ENCODE measurements around the gene ATG13.

ATG13 gene

GRCh38 chr11:46617134-46617971 lies at the start of gene ATG13, which contains the start of gene HARBI1:
ATG13 (plus strand) TSS chr11:46617553; CDS start chr11:46644292, 26,739 bp downstream.
HARBI1 (minus strand) TSS chr11:46617227; CDS start chr11:46616237, 990 bp downstream.
- H3K36me3 ChIP-seq (ENCODE audit: control insufficient read depth, insufficient read depth, low read length): no peaks in the 10 kb centered on the region
- no peaks in the 10 kb centered on the region for H3K4me1 ChIP-seq
- H3K4me3 ChIP-seq (ENCODE audit: low read depth, low read length): peak within 1 kb of the TSS; percentile 88
- H3K27me3 ChIP-seq (ENCODE audit: control insufficient read depth, insufficient read depth, low read length): no peaks in the 10 kb centered on the region
- H3K9me3 ChIP-seq (ENCODE audit: control insufficient read depth, low read length): no peaks in the 10 kb centered on the region
- peak within 1 kb of the TSS; percentile 77 for H3K9ac ChIP-seq
- H2AFZ ChIP-seq: peak within 1 kb of the TSS; percentile 95
- TF ChIP-seq CTCF (IDR thresholded peaks at IDR 0.05): peak; percentile 63
- H3K4me2 ChIP-seq (ENCODE audit: low read length): peak within 1 kb of the TSS; percentile 78
- H3K27ac ChIP-seq: peak within 1 kb of the TSS; percentile 97
- peaks cover 11% of the 10 kb centered on the region for H3K79me2 ChIP-seq

- H3K4me3 ChIP-seq (ENCODE audit: low read depth, low read length): no peak overlapping the region
- H2AFZ ChIP-seq: no peak overlapping the region
- H3K36me3 ChIP-seq (ENCODE audit: control insufficient read depth, insufficient read depth, low read length): no peaks in the 10 kb centered on the region
- no peak overlapping the region for H3K9ac ChIP-seq
- no peaks in the 10 kb centered on the region for H3K27me3 ChIP-seq (ENCODE audit: control insufficient read depth, insufficient read depth, low read length)
- no peak overlapping the region for H3K27ac ChIP-seq
- no peak overlapping the region for H3K4me2 ChIP-seq (ENCODE audit: low read length)
- no peaks in the 10 kb centered on the region for H3K9me3 ChIP-seq (ENCODE audit: control insufficient read depth, low read length)
- peaks cover 2% of the 10 kb centered on the region for H3K4me1 ChIP-seq
- no peak for TF ChIP-seq CTCF (IDR thresholded peaks at IDR 0.05)
- H3K79me2 ChIP-seq: peaks cover 40% of the 10 kb centered on the region
Observed at GRCh38 chr11:46570790-46571398, 46.5 kb upstream of the ATG13 start.

GRCh38 chr11:46574656-46575055 lies 42.7 kb upstream of the ATG13 start:
- no peaks in the 10 kb centered on the region for H3K36me3 ChIP-seq (ENCODE audit: control insufficient read depth, insufficient read depth, low read length)
- H3K9ac ChIP-seq: no peak overlapping the region
- H3K79me2 ChIP-seq: peaks cover 36% of the 10 kb centered on the region
- peaks cover 2% of the 10 kb centered on the region for H3K4me1 ChIP-seq
- no peak overlapping the region for H3K4me3 ChIP-seq (ENCODE audit: low read depth, low read length)
- TF ChIP-seq CTCF (IDR thresholded peaks at IDR 0.05): no peak
- no peak overlapping the region for H3K27ac ChIP-seq
- no peak overlapping the region for H3K4me2 ChIP-seq (ENCODE audit: low read length)
- no peaks in the 10 kb centered on the region for H3K9me3 ChIP-seq (ENCODE audit: control insufficient read depth, low read length)
- H3K27me3 ChIP-seq (ENCODE audit: control insufficient read depth, insufficient read depth, low read length): no peaks in the 10 kb centered on the region
- H2AFZ ChIP-seq: no peak overlapping the region

- Histone ChIP-seq H3K36me3 (ENCODE audit: control insufficient read depth, insufficient read depth, low read length) (no peaks in the 10 kb centered on the region), H3K27ac (no peak overlapping the region), H3K9me3 (ENCODE audit: control insufficient read depth, low read length) (no peaks in the 10 kb centered on the region), H2AFZ (no peak overlapping the region), H3K4me2 (ENCODE audit: low read length) (no peak overlapping the region), H3K27me3 (ENCODE audit: control insufficient read depth, insufficient read depth, low read length) (no peaks in the 10 kb centered on the region), H3K4me1 (peaks cover 2% of the 10 kb centered on the region), H3K4me3 (ENCODE audit: low read depth, low read length) (no peak overlapping the region), H3K79me2 (peaks cover 39% of the 10 kb centered on the region), H3K9ac (no peak overlapping the region)
- TF ChIP-seq CTCF (IDR thresholded peaks at IDR 0.05): no peak
Observed at GRCh38 chr11:46577058-46577457, 40.3 kb upstream of the ATG13 start.
